HepG2 (cell line): Measurements from ENCODE around the gene PRSS53. TPM values are rescaled to one million over a fixed set of nuclear protein-coding genes. Genes with fewer than 3 reads are reported as not detected.

Source experiments
- REPIN1 ChIP-seq: sonication (generic); formaldehyde crosslinking; IDR thresholded peaks from 2 replicates; pipeline ENCODE4 v1.8.0; 2022; ENCODE audit warnings: missing genetic modification reagents, low read depth, mild to moderate bottlenecking, borderline replicate concordance
- SETDB1 ChIP-seq: sonication (generic); formaldehyde crosslinking; IDR thresholded peaks from 2 replicates; pipeline ENCODE4 v1.5.1; 2020; ENCODE audit warnings: missing genetic modification reagents, mild to moderate bottlenecking, borderline replicate concordance
- SSRP1 ChIP-seq: IDR thresholded peaks from 2 replicates; pipeline ENCODE4 v1.6.1; 2016; ENCODE audit warnings: control low read depth
- polyA plus RNA-seq, 8 experiments: library from polyadenylated mRNA; depleted of rRNA in 3 of 8; stranded (reverse) in 7 of 8; unstranded in 1 of 8; fragments of >200 nt; fragmentation: Illumina TruSeq in 4 of 8; extraction: Trizol in 4 of 8; gene quantifications; 2 replicates each; pipeline versions ENCODE4 v1.2.1 to v1.2.3, GENCODE V29; 2011 to 2016; ENCODE audit warnings: low read depth in 4 of 8, missing spikeins in 1 of 8, mixed read lengths in 1 of 8; ENCODE audit not compliant: insufficient read depth in 1 of 8
- total RNA-seq, 5 experiments: library from RNA; depleted of rRNA; stranded (reverse); fragments of >200 nt; fragmentation: Illumina TruSeq; extraction: Trizol; gene quantifications; 2 replicates each; pipeline ENCODE4 v1.2.3, GENCODE V29; 2016; ENCODE audit warnings: low read depth in 1 of 5
- TF ChIP-seq, protein P1 (sequence below): sonication (generic); formaldehyde crosslinking; IDR thresholded peaks from 2 replicates; pipeline ENCODE4 v1.4.0; 2020; ENCODE audit warnings: missing genetic modification reagents, borderline replicate concordance
- TF ChIP-seq, protein P2 (sequence below): sonication (generic); formaldehyde crosslinking; IDR thresholded peaks from 2 replicates; pipeline ENCODE4 v1.8.0; 2022; ENCODE audit warnings: mild to moderate bottlenecking, missing genetic modification reagents, moderate library complexity
- TF ChIP-seq, protein P3 (sequence below): sonication (generic); formaldehyde crosslinking; IDR thresholded peaks from 2 replicates; pipeline ENCODE4 v1.5.0; 2020; ENCODE audit warnings: mild to moderate bottlenecking, missing genetic modification reagents, borderline replicate concordance
- TF ChIP-seq, protein P4 (sequence below): sonication (generic); formaldehyde crosslinking; IDR thresholded peaks from 2 replicates; pipeline ENCODE4 v1.9.0; 2021; ENCODE audit warnings: missing genetic modification reagents, mild to moderate bottlenecking, borderline replicate concordance
- TF ChIP-seq, protein P5 (sequence below): sonication (generic); formaldehyde crosslinking; IDR thresholded peaks from 2 replicates; pipeline ENCODE4 v1.5.1; 2020; ENCODE audit warnings: missing genetic modification reagents, mild to moderate bottlenecking, borderline replicate concordance

The PRSS53 gene
- total and polyA plus RNA-seq, 2 of the 13 experiments (the other 11 are each of a cell fraction or from before 2014, with no cell fraction given) = 2.2 to 7.4 TPM

DNA sequence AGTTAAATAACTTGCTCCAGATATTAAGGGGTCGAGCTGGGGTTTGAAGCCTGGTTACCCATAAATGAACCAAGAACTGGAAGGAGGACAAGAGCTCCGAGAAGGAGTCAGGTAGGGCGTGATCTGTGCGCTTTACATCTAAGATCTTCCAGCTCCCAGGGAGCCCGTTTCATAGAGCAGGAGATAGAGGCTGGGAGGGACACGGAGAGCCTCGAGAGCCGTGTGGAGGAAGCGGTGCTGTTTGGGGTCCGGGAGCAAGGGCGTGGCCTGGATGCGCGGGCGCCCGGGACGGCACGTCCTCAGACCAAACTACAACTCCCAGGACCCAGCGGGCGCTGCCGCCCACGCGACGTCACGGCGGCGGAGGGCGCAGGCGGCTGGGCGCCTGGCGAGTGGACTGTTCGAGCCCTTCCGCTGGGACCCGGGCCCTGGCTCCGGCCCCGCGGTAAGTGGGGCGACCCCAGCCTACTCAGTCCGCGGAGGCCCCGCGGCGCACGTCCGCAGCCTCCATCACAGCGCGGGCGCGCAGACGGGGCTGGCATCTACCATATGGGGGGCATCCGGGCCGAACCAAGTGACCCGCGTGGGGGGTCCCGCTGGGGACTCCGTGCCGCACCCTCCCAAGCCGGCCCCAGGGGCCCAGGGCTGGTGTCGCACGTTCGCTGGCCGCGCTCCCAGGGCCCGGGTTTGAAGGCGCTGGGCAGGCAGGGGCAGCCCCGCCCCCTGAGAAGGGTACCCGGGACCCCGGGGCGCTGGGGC is 19.5 kb upstream of the PRSS53 start, which contains the start of gene BCKDK (continued):
- TF ChIP-seq, protein P1, sequence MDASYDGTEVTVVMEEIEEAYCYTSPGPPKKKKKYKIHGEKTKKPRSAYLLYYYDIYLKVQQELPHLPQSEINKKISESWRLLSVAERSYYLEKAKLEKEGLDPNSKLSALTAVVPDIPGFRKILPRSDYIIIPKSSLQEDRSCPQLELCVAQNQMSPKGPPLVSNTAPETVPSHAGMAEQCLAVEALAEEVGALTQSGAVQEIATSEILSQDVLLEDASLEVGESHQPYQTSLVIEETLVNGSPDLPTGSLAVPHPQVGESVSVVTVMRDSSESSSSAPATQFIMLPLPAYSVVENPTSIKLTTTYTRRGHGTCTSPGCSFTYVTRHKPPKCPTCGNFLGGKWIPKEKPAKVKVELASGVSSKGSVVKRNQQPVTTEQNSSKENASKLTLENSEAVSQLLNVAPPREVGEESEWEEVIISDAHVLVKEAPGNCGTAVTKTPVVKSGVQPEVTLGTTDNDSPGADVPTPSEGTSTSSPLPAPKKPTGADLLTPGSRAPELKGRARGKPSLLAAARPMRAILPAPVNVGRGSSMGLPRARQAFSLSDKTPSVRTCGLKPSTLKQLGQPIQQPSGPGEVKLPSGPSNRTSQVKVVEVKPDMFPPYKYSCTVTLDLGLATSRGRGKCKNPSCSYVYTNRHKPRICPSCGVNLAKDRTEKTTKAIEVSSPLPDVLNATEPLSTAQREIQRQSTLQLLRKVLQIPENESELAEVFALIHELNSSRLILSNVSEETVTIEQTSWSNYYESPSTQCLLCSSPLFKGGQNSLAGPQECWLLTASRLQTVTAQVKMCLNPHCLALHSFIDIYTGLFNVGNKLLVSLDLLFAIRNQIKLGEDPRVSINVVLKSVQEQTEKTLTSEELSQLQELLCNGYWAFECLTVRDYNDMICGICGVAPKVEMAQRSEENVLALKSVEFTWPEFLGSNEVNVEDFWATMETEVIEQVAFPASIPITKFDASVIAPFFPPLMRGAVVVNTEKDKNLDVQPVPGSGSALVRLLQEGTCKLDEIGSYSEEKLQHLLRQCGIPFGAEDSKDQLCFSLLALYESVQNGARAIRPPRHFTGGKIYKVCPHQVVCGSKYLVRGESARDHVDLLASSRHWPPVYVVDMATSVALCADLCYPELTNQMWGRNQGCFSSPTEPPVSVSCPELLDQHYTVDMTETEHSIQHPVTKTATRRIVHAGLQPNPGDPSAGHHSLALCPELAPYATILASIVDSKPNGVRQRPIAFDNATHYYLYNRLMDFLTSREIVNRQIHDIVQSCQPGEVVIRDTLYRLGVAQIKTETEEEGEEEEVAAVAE = no peak; the same call in 1 of the 2 replicates
- TF ChIP-seq, protein P2, sequence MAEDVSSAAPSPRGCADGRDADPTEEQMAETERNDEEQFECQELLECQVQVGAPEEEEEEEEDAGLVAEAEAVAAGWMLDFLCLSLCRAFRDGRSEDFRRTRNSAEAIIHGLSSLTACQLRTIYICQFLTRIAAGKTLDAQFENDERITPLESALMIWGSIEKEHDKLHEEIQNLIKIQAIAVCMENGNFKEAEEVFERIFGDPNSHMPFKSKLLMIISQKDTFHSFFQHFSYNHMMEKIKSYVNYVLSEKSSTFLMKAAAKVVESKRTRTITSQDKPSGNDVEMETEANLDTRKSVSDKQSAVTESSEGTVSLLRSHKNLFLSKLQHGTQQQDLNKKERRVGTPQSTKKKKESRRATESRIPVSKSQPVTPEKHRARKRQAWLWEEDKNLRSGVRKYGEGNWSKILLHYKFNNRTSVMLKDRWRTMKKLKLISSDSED (CRISPR knock-in tag) = peak; percentile 93; the same call in 1 of the 2 replicates
- TF ChIP-seq, protein P3, sequence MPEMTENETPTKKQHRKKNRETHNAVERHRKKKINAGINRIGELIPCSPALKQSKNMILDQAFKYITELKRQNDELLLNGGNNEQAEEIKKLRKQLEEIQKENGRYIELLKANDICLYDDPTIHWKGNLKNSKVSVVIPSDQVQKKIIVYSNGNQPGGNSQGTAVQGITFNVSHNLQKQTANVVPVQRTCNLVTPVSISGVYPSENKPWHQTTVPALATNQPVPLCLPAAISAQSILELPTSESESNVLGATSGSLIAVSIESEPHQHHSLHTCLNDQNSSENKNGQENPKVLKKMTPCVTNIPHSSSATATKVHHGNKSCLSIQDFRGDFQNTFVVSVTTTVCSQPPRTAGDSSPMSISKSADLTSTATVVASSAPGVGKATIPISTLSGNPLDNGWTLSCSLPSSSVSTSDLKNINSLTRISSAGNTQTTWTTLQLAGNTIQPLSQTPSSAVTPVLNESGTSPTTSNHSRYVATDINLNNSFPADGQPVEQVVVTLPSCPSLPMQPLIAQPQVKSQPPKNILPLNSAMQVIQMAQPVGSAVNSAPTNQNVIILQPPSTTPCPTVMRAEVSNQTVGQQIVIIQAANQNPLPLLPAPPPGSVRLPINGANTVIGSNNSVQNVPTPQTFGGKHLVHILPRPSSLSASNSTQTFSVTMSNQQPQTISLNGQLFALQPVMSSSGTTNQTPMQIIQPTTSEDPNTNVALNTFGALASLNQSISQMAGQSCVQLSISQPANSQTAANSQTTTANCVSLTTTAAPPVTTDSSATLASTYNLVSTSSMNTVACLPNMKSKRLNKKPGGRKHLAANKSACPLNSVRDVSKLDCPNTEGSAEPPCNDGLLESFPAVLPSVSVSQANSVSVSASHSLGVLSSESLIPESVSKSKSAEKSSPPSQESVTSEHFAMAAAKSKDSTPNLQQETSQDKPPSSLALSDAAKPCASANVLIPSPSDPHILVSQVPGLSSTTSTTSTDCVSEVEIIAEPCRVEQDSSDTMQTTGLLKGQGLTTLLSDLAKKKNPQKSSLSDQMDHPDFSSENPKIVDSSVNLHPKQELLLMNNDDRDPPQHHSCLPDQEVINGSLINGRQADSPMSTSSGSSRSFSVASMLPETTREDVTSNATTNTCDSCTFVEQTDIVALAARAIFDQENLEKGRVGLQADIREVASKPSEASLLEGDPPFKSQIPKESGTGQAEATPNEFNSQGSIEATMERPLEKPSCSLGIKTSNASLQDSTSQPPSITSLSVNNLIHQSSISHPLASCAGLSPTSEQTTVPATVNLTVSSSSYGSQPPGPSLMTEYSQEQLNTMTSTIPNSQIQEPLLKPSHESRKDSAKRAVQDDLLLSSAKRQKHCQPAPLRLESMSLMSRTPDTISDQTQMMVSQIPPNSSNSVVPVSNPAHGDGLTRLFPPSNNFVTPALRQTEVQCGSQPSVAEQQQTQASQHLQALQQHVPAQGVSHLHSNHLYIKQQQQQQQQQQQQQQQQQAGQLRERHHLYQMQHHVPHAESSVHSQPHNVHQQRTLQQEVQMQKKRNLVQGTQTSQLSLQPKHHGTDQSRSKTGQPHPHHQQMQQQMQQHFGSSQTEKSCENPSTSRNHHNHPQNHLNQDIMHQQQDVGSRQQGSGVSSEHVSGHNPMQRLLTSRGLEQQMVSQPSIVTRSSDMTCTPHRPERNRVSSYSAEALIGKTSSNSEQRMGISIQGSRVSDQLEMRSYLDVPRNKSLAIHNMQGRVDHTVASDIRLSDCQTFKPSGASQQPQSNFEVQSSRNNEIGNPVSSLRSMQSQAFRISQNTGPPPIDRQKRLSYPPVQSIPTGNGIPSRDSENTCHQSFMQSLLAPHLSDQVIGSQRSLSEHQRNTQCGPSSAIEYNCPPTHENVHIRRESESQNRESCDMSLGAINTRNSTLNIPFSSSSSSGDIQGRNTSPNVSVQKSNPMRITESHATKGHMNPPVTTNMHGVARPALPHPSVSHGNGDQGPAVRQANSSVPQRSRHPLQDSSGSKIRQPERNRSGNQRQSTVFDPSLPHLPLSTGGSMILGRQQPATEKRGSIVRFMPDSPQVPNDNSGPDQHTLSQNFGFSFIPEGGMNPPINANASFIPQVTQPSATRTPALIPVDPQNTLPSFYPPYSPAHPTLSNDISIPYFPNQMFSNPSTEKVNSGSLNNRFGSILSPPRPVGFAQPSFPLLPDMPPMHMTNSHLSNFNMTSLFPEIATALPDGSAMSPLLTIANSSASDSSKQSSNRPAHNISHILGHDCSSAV = no peak
- TF ChIP-seq SETDB1 (CRISPR knock-in tag) (no peak), SSRP1 (CRISPR knock-in tag) (no peak), REPIN1 (CRISPR knock-in tag) (no peak; the same call in 1 of the 2 replicates)
- TF ChIP-seq, protein P4, sequence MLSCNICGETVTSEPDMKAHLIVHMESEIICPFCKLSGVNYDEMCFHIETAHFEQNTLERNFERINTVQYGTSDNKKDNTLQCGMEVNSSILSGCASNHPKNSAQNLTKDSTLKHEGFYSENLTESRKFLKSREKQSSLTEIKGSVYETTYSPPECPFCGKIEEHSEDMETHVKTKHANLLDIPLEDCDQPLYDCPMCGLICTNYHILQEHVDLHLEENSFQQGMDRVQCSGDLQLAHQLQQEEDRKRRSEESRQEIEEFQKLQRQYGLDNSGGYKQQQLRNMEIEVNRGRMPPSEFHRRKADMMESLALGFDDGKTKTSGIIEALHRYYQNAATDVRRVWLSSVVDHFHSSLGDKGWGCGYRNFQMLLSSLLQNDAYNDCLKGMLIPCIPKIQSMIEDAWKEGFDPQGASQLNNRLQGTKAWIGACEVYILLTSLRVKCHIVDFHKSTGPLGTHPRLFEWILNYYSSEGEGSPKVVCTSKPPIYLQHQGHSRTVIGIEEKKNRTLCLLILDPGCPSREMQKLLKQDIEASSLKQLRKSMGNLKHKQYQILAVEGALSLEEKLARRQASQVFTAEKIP (CRISPR knock-in tag) = no peak
- TF ChIP-seq, protein P5, sequence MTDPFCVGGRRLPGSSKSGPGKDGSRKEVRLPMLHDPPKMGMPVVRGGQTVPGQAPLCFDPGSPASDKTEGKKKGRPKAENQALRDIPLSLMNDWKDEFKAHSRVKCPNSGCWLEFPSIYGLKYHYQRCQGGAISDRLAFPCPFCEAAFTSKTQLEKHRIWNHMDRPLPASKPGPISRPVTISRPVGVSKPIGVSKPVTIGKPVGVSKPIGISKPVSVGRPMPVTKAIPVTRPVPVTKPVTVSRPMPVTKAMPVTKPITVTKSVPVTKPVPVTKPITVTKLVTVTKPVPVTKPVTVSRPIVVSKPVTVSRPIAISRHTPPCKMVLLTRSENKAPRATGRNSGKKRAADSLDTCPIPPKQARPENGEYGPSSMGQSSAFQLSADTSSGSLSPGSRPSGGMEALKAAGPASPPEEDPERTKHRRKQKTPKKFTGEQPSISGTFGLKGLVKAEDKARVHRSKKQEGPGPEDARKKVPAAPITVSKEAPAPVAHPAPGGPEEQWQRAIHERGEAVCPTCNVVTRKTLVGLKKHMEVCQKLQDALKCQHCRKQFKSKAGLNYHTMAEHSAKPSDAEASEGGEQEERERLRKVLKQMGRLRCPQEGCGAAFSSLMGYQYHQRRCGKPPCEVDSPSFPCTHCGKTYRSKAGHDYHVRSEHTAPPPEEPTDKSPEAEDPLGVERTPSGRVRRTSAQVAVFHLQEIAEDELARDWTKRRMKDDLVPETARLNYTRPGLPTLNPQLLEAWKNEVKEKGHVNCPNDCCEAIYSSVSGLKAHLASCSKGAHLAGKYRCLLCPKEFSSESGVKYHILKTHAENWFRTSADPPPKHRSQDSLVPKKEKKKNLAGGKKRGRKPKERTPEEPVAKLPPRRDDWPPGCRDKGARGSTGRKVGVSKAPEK (CRISPR knock-in tag) = no peak
